Activated T-helper 9 cell treated with anti-CD3 and anti-CD28 coated beads, Interleukin-2, amount 50 U/mL, for 16 hours (primary cell): ENCODE results near the gene NUP50.

Experiments
- DNase-seq: peaks from one replicate; pipeline ENCODE4 v3.0.0-alpha.2; 2020; ENCODE audit warnings: low read depth

NUP50 gene

DNA sequence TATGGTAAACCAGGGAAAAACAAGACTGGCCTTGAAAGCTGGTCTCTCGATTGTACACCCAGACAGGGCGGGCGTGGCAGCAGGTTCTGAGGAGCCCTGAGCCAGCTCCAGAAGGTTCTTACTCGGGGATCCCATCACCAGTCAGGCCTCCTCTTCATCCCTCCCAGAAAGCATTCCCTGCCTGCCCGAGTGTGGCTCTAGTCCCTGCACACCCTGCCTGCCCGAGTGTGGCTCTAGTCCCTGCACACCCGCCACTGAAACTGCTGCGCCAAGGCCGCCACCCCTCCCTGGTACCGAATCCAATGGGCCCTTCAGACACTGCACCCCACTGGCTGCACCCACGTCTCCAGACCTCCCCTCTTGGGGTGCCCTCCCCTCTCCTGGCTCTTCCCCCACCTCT, 46.9 kb downstream of the NUP50 start:
- DNase-seq = no peak

DNA sequence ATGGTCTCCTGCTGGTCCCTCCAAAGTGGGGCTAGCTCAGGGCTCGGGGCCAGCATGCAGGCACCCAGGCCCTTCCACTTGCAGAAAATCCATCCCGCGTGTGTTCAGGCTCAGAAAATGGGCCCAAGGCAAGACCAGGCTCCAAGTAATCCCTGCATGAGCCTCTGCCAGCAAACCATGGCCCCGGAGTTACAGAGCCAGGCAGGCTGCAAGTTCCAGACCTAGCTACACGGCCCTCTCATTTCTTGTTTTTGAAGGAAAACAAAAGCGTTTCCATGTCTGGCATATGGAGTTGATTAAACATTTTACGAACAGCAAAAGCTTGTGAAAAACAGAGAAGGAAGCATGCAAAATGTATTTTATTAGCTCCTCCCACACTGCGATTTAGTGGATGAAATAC, 47.3 kb downstream of the NUP50 start:
- DNase-seq = no peak

DNA sequence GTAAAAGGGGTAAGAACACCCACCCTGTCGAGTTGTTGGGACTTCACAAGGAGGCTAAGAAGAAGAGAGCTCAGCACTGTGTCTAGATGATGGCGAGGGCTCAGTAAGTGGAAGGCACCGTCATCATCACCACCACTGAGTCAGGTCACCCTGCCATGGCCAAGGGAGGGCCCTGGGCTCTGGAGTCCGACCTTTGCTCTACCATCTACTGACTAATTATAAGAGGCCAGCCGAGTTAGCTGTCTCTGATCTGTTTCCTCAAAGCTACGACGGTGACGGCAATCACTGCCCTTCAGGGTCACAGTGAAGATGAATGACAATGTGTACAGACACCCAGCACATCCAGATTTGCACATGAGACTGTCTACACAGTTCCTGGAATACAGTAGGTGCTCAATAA, 47.7 kb downstream of the NUP50 start:
- no peak for DNase-seq

DNA sequence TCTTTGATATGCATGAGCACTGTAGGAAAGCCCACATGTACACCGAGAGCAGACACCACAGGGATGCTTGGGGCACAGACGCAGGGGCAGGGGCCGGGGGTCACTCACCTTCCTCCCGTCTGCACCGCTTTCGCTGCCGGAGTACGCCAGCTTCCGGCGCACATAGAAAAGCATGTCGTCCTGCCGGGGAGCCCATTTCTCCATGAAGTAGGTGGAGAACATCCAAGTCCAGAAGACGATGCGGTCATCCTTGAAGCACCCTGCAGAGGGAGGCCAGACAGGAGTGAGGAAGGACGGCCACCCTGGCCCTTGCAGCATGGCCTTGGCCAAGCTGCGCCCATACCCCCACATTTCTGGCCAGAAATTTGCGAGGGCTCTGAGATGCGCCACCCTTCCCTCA, 48.1 kb downstream of the NUP50 start:
- no peak for DNase-seq

DNA sequence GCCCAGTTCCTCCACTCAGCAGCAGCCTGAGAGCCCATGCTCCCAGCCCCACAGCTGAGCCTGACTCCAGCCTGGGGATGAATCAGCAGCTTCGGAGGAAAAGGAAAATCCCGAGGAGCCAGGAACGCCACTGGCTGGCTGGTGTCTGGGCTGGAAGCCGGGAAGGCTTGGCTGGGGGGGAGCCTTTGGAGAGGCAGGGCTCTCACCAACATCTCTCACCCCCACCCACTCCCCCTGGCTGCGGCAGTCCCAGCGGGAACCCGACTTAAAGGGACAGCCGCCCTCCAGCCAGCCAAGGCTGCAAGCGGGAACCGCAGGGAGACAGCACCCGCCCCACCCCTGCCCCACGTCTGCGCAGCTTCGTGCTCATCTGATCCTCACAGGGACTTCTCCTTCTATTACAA, 48.6 kb downstream of the NUP50 start:
- DNase-seq = no peak

DNA sequence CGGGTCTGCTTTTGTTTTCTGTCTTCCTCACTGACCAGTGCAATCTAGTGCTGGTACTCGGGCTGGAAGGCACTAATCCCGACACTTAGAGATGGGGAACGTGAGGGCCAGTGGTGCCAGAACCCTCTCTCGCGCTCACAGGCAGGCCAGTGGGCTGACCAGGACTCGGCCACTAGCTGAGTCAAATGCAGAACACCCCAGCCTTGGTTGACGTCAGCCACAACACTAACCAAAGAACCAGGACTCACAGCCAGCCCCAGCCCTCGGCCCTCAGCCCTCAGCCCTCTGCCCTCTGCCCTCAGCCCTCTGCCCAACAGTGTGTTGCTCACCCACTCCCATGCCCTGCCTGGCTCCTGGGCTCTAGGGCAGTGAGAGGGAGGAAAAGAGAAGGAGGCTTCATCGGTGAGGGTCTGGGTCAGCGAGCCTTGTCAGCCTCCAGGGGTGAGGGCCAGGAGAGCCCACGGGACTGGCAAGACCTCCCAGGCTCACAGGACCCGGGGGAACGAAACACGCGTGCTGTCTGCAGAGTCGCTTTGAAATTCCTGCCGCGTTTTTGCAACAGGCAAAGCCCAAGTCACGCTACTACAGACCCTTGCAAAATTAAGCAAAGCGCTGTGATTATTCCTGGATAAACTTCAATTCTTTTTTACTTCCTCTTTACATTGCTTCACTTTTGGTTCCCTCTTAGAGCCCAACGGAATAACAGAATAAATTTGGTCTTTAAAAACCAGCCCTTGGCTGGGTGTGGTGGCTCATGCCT, 49.4 kb downstream of the NUP50 start:
- no peak for DNase-seq

DNA sequence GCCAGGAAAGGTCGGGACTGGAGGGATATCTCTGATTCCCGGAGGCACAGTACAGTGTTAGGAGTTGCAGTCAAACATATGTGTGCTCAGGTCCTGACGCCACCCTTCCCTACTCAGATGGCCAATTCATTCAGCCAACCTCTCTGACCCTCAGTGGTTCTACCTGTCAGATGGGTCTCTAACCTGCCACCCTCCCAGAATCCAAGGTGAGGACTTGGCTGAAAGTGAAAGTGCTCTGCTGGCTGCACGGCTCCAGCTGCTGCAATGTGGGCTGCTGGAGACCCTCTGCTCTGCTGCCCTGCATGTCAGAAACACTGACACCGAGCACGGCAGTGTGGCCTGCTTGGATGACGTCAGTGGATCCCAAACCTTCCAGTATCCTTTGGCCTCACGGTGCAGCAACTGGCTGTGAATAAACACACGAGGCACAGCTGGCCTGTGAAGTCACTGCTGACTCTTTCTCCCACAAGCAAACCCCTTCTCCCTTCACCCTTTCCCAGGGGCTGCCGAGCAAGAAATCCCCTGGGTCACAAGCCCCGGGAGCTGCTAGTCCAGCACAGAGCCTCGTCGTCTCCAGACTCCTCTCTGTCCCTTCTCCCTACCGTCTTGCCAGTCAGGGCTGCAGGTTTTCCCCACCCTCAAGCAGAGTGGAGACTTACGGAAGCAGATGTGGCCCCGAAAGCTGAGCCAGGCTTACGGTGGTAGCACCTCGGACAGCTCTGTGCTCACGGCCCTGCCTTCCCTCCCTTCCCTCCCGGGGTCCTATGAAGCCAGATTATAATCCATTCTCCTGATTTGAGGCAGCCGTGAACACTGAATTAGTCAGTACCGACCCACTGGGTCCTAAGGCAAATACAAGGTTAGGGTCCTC, 52.6 kb downstream of the NUP50 start:
- DNase-seq = no peak

DNA sequence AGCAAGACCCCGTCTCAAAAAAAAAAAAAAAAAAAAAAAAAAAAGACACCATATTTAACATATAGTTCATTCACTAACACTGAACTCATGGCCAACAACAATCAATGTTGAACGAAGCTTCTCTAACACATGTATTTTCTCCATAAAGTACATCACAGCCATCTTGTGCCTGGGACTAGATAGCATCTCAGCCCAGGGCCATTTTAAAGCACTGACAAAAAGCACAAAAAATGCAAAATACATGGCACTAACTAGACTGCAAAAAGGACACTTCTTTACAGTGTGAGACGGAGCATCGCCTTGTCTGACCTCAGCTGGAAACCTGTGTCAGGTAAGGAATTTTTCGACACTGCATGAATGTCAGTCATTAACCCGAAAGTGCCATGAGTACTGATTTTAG, 53.6 kb downstream of the NUP50 start:
- no peak for DNase-seq

DNA sequence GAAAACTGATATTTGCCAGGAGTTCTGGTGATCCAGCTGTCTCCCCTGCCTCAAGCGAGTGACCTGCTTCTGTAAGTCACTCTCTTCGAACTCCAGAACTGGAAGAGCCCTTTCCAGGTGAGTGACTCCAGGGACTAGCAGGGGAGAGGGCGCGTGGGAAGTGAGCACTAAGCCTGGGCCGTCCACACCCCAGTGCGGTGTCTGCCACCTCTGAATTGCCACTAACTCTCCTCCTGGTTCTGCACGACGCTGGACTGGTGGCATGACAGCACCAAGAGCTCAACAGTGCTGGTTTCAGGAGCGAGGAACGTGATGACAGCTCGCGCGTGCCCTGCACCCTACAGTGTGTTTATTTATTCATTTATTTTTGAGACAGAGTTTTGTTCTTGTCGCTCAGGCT, 54.1 kb downstream of the NUP50 start:
- no peak for DNase-seq

DNA sequence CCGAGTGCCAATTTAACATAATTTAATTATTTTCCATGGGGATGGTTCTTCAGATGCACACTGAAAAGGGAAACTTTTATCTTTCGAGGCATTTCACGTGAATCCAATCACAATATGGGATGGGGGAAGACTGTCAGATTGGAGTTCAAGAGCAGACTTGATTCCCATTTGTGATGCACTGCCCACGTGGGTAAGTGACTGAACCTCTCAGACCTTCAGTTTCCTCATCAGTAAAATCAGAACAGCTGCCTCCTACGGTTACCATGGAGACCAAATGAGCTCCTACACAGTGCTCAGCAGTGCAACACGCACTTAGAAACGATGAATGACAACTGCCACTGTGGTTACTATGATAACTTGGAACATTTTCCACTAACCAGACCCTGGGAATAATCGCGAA, 55.3 kb downstream of the NUP50 start:
- DNase-seq = no peak

DNA sequence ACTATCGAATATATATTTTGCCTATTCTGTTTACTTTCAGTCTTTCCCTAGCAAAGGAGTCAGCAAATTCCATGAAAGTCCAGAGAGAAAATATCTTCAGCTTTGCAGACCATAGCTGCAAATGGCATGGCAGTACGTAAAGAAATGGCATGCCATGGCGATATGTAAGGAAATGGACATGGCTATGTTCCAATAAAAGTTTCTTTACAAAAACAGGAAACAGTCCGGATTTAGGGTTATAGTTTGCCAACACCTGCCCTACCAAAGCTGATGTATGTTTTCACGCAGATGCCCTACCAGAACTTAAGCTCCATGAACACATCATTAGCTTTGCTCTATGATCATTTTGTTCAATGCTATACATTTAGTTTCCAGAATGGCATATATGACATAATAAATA, 57.5 kb downstream of the NUP50 start:
- DNase-seq = no peak

DNA sequence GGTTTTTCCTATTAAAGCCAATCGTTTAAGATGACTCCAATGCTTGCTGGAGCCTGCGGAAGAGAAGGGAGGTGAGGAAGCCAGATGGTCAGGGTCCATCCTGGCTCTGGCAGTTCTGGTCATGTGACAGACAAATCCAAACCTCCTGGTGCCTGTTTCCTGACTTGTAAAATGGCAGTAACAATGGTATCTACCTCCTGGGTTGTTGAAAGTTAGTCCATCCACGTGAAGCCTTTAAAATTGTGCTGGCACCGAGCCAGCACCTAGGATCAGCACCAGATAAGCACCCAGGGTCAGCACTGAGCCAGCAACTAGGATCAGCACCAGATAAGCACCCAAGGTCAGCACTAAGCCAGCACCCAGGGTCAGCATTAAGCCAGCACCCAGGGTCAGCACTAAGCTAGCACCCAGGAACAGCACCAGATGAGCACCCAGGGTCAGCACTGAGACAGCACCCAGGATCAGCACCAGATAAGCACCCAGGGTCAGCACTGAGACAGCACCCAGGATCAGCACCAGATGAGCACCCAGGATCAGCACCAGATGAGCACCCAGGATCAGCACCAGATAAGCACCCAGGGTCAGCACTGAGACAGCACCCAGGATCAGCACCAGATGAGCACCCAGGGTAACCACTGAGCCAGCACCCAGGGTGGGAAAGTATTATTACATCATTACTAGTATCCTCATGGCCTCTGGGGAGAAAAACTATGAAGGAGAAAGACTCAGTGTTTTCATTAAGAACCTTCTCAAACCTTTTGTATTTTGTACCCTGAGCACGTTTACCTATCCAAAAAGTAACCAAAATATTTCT, 59.8 kb downstream of the NUP50 start:
- DNase-seq = no peak

DNA sequence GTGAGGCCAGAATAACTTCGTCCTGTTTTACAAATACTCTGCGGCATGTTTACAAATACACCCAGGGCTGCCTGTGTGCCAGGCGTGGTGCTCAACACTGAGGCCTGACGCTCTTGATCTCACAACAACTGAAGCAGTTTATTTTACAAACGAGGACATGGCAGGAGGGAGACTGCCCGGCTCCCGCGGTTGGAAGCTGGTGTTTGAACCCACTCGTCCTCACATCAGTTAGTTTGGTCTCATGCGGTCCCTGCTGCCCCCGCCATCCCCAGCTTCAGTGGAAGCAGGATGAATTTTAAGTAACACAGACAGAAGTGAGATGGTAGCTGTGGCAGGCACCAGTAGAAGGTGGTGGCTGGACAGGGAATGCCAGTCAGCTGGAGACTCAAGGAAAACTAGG, 60.6 kb downstream of the NUP50 start:
- DNase-seq = no peak

DNA sequence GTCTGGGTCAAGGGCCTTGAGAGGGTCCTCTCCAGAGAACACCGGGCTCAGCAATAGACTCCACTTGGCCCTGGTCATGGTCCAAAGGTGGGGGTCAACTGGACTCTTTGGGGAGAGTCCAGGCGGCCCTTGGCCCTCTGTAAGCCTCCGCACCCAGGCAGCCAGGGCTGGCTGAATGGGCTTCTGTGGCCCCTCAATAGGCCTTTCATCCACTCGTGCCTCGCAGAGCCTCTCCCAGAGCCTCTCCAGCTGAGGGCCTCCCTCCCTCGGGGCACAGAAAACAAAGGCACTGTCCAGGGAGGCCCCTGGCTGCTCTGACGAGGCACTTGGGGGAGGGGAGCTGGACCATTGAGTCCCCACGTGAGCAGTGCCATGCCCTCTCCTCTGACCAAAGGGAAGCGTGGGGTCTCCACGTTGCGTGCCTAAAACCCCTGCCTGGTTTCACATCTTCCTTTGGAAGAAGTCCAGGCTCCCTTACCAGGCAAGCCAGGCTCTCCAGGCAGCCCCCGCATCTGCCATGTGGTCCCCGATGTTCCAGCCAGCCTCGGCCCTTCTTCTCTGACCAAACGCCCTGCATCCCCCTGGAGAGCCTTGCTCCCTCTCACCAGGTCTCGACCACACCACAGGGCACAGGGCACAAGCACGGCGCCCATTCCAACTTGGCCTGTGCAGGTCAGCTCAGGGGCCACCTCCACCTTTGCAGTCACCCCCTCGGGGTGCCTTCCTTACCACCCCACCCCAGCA, 61.4 kb downstream of the NUP50 start:
- DNase-seq = no peak

DNA sequence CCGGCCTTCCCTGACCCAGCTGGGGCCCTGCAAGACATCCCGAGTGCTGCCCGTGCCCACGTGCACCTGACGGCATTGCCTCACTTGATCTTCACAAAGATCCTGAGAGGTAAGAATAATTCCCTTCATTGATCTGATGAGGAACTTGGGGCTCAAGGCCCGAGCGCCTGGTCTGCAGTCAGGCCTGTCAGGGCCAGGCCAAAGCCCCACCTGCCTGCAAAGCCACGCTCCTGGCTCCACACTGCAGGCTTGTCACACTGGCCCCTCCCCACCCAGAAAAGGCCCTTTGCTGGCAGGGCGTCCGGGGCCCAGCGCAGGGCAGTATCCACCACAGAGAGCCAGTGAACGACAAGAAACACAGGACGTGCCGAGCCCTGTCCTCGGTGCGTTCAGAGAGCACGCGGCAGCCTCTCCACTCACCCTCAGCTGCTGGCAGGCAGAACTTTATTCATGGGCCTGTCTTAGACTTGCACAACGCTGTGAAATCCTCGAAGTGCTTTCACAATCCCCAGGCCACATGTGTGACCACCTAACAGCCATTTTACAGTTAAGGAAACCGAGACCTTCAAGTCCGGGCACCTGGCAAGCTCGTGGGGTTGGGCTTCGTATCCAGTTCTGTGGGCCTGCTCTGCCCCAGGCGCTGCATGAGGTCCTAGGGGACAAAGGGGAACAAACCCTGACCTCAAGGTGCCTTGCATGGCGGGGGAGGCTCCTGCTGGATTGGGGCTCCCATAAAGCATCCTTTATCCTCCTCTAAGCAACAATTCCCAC, 62.2 kb downstream of the NUP50 start:
- no peak for DNase-seq

DNA sequence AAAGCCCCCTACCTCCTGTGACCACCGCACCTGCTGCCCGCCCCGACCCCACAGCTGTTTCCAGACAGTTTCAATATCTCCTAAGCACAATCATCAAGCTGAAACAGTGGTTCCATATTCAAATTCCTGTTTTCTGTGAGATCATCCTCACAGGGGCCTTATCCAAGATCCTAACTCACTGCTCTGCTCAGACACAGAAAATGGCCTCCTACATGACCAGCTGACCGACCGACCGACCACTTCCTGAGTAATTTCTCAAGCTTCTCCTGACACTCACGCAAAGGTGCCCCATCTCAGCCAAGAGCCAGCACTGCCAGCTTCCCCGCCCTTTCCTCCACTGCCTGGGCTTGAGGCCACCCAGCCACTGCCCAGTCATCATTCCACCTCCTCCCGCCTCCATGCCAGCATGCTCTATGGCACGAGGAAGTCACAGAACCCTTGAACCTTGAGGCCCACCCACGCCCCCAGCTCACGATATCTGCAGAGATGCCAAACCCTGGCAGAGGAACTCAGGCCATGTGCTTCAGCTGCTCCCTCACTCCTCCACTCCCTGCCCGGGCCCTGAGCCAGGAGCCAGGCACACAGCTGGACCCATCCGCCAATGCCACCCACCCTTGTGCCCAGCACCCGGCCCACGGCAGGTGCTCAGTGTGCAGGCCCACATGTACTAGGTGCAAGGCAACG, 62.9 kb downstream of the NUP50 start:
- no peak for DNase-seq

DNA sequence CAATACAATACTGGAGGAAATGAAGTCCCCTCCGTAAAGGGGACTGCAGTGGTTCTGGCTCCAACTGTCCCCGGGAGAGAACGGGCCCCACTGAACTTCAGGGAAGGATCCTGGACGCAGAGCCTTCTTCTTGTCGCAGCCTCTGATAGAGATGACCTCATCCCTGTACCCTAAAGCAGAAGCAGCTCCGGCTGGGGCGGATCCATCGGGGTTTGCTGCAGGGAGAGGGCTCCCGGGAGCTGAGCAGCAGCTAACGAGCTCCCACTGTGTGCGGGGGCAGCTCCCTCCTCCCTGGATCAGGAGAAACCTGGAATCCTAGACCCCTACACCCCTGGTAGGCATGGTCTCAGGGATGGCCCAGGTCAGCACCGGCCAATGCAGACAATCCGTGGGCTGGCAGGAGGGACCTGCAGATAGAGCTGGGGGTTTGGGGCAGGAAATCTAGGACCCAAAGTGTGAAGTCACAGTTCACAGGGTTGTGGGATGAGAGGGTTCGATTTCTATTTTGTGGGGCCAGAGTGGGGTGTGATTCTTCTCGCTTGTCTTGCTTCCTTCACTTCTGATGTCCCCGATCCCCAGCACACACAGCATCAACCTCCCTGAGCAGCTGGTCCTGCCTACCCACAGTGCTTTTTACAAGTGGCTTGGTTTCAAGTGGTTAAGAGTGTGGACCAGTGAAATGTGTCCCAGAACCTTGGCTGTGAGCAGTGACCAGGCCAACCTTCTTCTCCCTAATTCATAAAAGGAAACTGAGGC, 64.1 kb downstream of the NUP50 start:
- DNase-seq = no peak

DNA sequence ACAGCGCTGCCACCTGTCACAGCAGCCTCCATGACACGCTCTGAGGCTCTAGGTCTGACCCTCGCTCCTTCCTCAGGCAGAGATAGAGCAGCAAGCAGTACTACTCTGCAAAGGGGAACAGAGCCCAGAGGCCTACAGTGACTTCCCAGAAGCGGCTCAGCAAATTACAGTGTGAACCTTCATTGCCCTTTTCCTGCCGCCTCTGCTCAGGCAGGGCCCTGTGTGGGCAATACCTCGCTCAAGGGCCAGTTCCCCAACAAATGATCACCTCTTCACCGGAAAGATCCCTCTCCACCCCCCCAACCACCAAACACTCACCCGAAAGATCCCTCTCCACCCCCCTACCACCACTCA, 64.7 kb downstream of the NUP50 start:
- DNase-seq = no peak

DNA sequence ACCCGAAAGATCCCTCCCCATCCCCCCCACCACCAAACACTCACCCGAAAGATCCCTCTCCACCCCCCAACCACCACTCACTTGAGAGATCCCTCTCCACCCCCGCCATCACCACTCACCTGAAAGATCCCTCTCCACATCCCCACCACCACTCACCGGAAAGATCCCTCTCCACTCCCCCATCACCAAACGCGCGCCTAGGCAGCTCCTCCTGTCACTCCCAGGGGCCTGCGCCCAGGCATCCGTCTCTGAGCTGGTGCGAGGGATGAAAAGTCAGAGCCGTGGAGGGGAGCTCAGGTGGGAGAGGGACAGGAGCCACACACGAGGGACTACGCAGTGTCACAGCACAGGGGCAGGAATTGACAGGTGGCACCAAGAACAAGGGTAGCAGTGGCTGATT, 65.5 kb downstream of the NUP50 start:
- DNase-seq = no peak
